ENCODE results near the gene SMARCC2. TPM values are rescaled to one million over a fixed set of nuclear protein-coding genes. Genes with fewer than 3 reads are reported as not detected.
A peak's percentile ranks its signal among the peaks of the same experiment; 100 is the strongest.

The SMARCC2 gene
- total RNA-seq, result 10 to 100 TPM; 65.2 to 68.5 TPM
- long read RNA-seq, full-length matches to known transcripts, result 20 of 79 reads
- long read RNA-seq, partial matches to known transcripts, result 25 of 79 reads
- long read RNA-seq, other reads (novel, unspliced or antisense), result 34 of 79 reads

- intact Hi-C loops (cut with DNase I), result loop anchor here (2.0 to 5.0 kb wide), 4 partner anchors 31 to 71 kb away; partner anchors contain the start of genes ESYT1 (in 1 of the 2), MYL6 (in 1 of the 2), NABP2 (in 1 of the 2) and RNF41 (in 1 of the 2)
- ATAC-seq (peak; percentile 80 to 85), DNase-seq (peak; percentile 90)
Measured at GRCh38 chr12:56189099-56189917, at the start of gene SMARCC2. TSS of gene SMARCC2 (minus strand) at chr12:56189483. CDS start at chr12:56189461, 22 bp downstream.

DNA sequence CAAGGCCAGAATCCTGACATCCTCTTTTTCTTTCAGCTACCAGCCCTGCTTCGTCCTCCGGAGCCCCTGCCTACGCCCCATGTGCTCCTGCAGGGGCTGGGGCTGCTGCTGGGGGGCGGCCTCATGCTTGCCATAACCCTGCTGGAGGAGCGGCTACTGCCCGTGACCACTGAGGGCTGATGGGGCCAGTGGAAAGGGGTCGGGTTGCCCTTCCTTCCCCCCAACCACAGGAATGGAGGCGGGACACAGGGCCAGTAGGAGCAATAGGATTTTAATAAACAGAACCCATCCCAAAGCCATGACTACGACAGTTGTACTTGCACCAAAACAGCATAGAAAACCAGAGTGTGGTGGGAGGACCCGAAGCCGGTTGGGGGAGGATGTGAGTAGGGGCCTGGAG lies 48.3 kb upstream of the SMARCC2 start:
- DNase-seq, result no peak
- intact Hi-C loops (cut with DNase I), result no loop called here
- no peak for ATAC-seq

GRCh38 chr12:56236985-56237384 lies 47.7 kb upstream of the SMARCC2 start:
- intact Hi-C loops (cut with DNase I), result no loop called here
- DNase-seq (no peak), ATAC-seq (peak in 1 of 2 donors; percentile 3)

GRCh38 chr12:56236091-56236490 lies 46.8 kb upstream of the SMARCC2 start:
- DNase-seq (no peak), ATAC-seq (no peak)
- intact Hi-C loops (cut with DNase I), result no loop called here

DNA sequence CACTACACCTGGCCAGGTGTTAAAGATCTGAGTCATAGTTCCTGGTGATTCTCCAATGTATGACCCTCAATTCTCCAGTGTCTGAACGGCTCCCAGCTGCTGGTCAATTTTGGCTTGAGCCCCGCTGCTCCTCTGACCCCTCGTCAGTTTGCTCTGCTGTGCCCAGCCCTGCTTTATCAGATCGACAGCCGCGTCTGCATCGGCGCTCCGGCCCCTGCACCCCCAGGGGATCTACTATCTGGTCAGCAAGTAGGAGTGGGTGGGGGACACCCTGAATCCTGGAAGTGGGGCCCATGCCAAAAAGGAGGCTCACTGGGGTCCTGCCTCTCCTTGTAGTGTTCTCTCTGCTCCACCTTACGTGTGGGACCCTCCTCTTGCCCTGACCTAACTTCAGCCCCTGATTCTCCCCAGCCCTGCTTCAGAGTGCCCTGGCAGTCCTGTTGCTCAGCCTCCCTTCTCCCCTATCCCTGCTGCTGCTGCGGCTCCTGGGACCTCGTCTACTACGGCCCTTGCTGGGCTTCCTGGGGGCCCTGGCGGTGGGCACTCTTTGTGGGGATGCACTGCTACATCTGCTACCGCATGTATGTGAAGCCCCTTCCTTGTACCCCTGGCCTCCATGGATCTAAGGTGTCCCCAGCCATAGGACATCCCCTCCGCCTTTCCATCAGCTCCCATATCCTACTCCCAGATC lies 45.6 kb upstream of the SMARCC2 start:
- DNase-seq (no peak), ATAC-seq (no peak)
- intact Hi-C loops (cut with DNase I), result no loop called here

- peak in 1 of 2 donors; percentile 10 for ATAC-seq
- intact Hi-C loops (cut with DNase I), result no loop called here
- DNase-seq, result no peak
Measured at GRCh38 chr12:56231184-56231582, 41.9 kb upstream of the SMARCC2 start.

GRCh38 chr12:56230432-56231183 lies 41.3 kb upstream of the SMARCC2 start:
- intact Hi-C loops (cut with DNase I), result no loop called here
- DNase-seq, result no peak
- no peak for ATAC-seq

- no peak for DNase-seq
- intact Hi-C loops (cut with DNase I), result no loop called here
- ATAC-seq, result no peak
Measured at GRCh38 chr12:56229916-56230431, 40.7 kb upstream of the SMARCC2 start, which contains the start of gene SLC39A5. TSS of gene SLC39A5 (plus strand) at chr12:56230051. CDS start at chr12:56231275, 1,224 bp downstream.

DNA sequence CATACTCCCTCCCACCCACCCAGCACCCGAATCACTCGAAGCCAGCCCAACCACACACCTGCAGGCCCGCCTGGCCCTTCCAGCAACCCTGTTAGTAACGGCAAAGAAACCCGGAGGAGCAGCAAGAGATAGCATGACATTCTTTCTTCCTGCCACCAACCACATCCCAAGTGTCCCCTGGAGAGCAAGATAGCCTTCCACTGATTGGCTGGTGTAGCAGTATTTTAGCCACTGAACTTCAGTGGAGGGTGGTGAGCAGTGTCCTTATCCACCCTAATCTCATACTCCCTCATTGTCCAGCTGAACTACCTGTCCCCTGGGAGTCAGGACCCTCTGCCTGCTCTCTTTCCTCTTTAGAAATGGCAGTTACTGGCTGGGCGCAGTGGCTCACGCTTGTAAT lies 39.8 kb upstream of the SMARCC2 start:
- intact Hi-C loops (cut with DNase I), result no loop called here
- ATAC-seq (no peak), DNase-seq (no peak)

DNA sequence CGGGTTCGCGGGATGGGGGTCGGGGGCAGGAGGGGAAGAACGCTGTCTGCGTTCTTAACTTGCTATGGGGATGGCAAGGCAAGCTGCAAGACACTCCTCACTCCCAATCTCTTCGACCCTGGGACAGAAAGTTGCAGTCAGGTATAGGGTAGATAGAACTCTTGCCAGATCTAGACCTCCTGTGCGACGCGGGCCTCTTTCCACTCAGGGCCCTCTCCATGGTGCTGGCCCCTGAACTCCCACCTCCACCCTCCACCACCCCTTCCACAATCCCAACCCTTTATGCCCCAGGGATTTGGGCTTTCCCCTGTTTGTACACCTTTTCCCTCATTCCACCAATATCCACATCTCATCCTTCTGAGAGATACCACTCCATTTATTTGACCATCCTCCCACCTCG lies 35.7 kb upstream of the SMARCC2 start:
- ATAC-seq (no peak), DNase-seq (no peak)
- intact Hi-C loops (cut with DNase I), result loop anchor here in 1 of 2 donors (5.0 kb wide), 1 partner anchor 38 kb away; the partner anchor contains the start of gene SMARCC2

GRCh38 chr12:56224102-56224701 lies 34.9 kb upstream of the SMARCC2 start, which contains the start of gene NABP2:
TSS of gene NABP2 (plus strand) at chr12:56224342. CDS start at chr12:56224857, 515 bp downstream.
- DNase-seq (peak; percentile 99), ATAC-seq (peak; percentile 87 to 89)
- intact Hi-C loops (cut with DNase I), result loop anchor here in 1 of 2 donors (5.0 kb wide), 1 partner anchor 37 kb away; the partner anchor contains the start of gene SMARCC2

GRCh38 chr12:56223571-56224101 lies 34.4 kb upstream of the SMARCC2 start:
- intact Hi-C loops (cut with DNase I), result loop anchor here in 1 of 2 donors (5.0 kb wide), 1 partner anchor 36 kb away; the partner anchor contains the start of gene SMARCC2
- ATAC-seq (no peak), DNase-seq (no peak)

DNA sequence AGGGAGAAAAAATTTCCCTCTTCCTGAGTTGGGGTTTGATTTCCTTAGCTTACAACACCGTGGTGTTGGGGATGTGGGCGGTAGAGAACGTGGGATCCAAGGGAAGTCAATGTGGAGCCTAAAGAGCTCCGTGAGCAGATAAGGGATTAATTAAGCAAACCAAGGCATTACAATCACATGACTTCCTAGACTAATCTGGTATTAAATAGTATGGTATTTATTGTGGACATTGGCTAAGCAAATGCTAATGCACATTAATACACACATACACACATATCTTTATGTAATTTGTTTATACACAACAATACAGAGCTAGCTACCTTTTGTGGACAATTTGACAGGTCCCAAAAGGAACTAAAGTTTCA lies 33.2 kb upstream of the SMARCC2 start:
- DNase-seq, result no peak
- intact Hi-C loops (cut with DNase I), result loop anchor here in 1 of 2 donors (5.0 kb wide), 1 partner anchor 35 kb away; the partner anchor contains the start of gene SMARCC2
- ATAC-seq, result no peak

GRCh38 chr12:56221757-56222530 lies 32.7 kb upstream of the SMARCC2 start, which contains the start of gene RNF41:
TSS of gene RNF41 (minus strand) at chr12:56221922. CDS start at chr12:56214047, 7,875 bp downstream.
- peak; percentile 85 to 93 for ATAC-seq
- peak; percentile 97 for DNase-seq
- intact Hi-C loops (cut with DNase I), result loop anchor here in 1 of 2 donors (5.0 kb wide), 1 partner anchor 35 kb away; the partner anchor contains the start of gene SMARCC2

GRCh38 chr12:56221232-56221756 lies 32.0 kb upstream of the SMARCC2 start:
- intact Hi-C loops (cut with DNase I), result loop anchor here in 1 of 2 donors (5.0 kb wide), 1 partner anchor 34 kb away; the partner anchor contains the start of gene SMARCC2
- peak; percentile 66 for DNase-seq
- ATAC-seq, result peak; percentile 42 to 56

DNA sequence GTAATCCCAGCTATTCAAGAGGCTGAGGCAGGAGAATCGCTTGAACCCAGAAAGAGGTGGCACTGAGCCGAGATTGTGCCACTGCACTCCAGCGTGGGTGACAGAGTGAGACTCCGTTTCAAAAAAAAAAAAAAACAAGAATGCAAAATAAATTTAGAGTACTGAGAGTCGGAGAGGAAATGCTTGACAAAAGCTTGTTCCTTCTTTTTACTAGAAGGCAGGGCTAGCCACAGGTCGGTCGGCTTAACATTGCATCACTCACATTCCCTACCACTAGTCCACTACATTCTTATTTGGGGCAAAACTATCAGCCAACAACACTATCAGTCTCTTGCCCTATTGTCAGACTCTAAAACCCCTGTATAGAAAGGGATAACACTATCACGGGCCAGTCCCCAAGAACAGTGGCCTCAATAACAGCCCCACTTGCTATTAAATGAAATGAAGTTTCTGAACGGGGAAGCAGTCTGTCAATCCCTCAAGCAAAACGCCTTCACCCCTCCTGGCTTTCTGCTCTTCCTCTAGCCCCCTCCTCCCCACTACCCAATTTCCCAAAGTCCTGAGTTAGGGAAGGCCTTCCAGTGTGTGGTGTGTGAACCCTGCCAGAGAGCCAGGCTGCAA lies 31.4 kb upstream of the SMARCC2 start:
- no peak for ATAC-seq
- intact Hi-C loops (cut with DNase I), result loop anchor here in 1 of 2 donors (5.0 kb wide), 1 partner anchor 33 kb away; the partner anchor contains the start of gene SMARCC2
- no peak for DNase-seq
